ENCODE measurements around the gene SERINC5. TPM values are rescaled to one million over a fixed set of nuclear protein-coding genes. Genes with fewer than 3 reads are reported as not detected.
"Not testable (repeated sequence)": the region's sequence is repeated elsewhere in the genome, so short reads cannot be mapped to it uniquely, and the experiment has no call there.

SERINC5 gene
- total RNA-seq, 3 donors from 2014 or later (not counting 1 experiment from before 2014, with no cell fraction given) = 6.8 to 18.9 (median 14.5) TPM

GRCh38 chr5:80159133-80159815, 96.6 kb downstream of the SERINC5 start:
- no peaks in the 10 kb centered on the region for H3K9me3 Mint-ChIP-seq
- Histone ChIP-seq H3K27me3 (ENCODE audit: control insufficient read depth, insufficient read depth, low read length) (no peaks in the 10 kb centered on the region), H3K4me3 (ENCODE audit: low read length) (no peak overlapping the region), H3K36me3 (ENCODE audit: control insufficient read depth, insufficient read depth, low read length) (peaks cover 3% of the 10 kb centered on the region), H3K4me1 (ENCODE audit: control insufficient read depth, insufficient read depth, low read length) (no peaks in the 10 kb centered on the region), H3K27ac (ENCODE audit: low read length) (no peak overlapping the region), H3K9me3 (ENCODE audit: control insufficient read depth, insufficient read depth, low read length) (no peaks in the 10 kb centered on the region)
- ATAC-seq (no peak), DNase-seq (no peak)
- no peaks in the 10 kb centered on the region for H3K4me1 Mint-ChIP-seq
- H3K4me3 Mint-ChIP-seq = no peak overlapping the region
- intact Hi-C loops (cut with micrococcal nuclease) = no loop called here
- WGBS (ENCODE audit: insufficient coverage) = 94% methylated on average over 3 of the region's 3 CpGs
- TF ChIP-seq CTCF (IDR thresholded peaks at IDR 0.05) = no peak
- H3K36me3 Mint-ChIP-seq = peaks cover 16% of the 10 kb centered on the region
- no peak overlapping the region for H3K27ac Mint-ChIP-seq
- no peaks in the 10 kb centered on the region for H3K27me3 Mint-ChIP-seq (ENCODE audit: low read depth in 2 of 2)

GRCh38 chr5:80156156-80156555, 99.7 kb downstream of the SERINC5 start:
- Histone ChIP-seq H3K36me3 (ENCODE audit: control insufficient read depth, insufficient read depth, low read length) (peaks cover 3% of the 10 kb centered on the region), H3K9me3 (ENCODE audit: control insufficient read depth, insufficient read depth, low read length) (no peaks in the 10 kb centered on the region), H3K27me3 (ENCODE audit: control insufficient read depth, insufficient read depth, low read length) (no peaks in the 10 kb centered on the region), H3K27ac (ENCODE audit: low read length) (no peak overlapping the region), H3K4me3 (ENCODE audit: low read length) (no peak overlapping the region), H3K4me1 (ENCODE audit: control insufficient read depth, insufficient read depth, low read length) (no peaks in the 10 kb centered on the region)
- Mint-ChIP-seq H3K4me1 (no peaks in the 10 kb centered on the region), H3K4me3 (no peak overlapping the region), H3K36me3 (peaks cover 9% of the 10 kb centered on the region), H3K27me3 (ENCODE audit: low read depth in 2 of 2) (no peaks in the 10 kb centered on the region), H3K9me3 (no peaks in the 10 kb centered on the region), H3K27ac (no peak overlapping the region)
- ATAC-seq (no peak), DNase-seq (no peak)
- intact Hi-C loops (cut with micrococcal nuclease) = no loop called here
- TF ChIP-seq CTCF (IDR thresholded peaks at IDR 0.05) = no peak
- WGBS (ENCODE audit: insufficient coverage) = 82% methylated on average over 4 of the region's 5 CpGs

- H3K27ac ChIP-seq (ENCODE audit: low read length) = no peak overlapping the region
- H3K36me3 Mint-ChIP-seq = peaks cover 9% of the 10 kb centered on the region
- H3K4me1 Mint-ChIP-seq = no peaks in the 10 kb centered on the region
- no peak overlapping the region for H3K4me3 ChIP-seq (ENCODE audit: low read length)
- TF ChIP-seq CTCF (IDR thresholded peaks at IDR 0.05) = no peak
- 98% methylated on average over 3 of the region's 4 CpGs for whole genome bisulfite sequencing (ENCODE audit: insufficient coverage)
- H3K27ac Mint-ChIP-seq = no peak overlapping the region
- H3K4me1 ChIP-seq (ENCODE audit: control insufficient read depth, insufficient read depth, low read length) = no peaks in the 10 kb centered on the region
- no peaks in the 10 kb centered on the region for H3K9me3 Mint-ChIP-seq
- no peaks in the 10 kb centered on the region for H3K27me3 Mint-ChIP-seq (ENCODE audit: low read depth in 2 of 2)
- intact Hi-C loops (cut with micrococcal nuclease) = no loop called here
- H3K9me3 ChIP-seq (ENCODE audit: control insufficient read depth, insufficient read depth, low read length) = no peaks in the 10 kb centered on the region
- no peak overlapping the region for H3K4me3 Mint-ChIP-seq
- peaks cover 8% of the 10 kb centered on the region for H3K36me3 ChIP-seq (ENCODE audit: control insufficient read depth, insufficient read depth, low read length)
- ATAC-seq (no peak), DNase-seq (no peak)
- H3K27me3 ChIP-seq (ENCODE audit: control insufficient read depth, insufficient read depth, low read length) = no peaks in the 10 kb centered on the region
Measured at GRCh38 chr5:80154749-80155148, 101.1 kb downstream of the SERINC5 start.

GRCh38 chr5:80154289-80154688, 101.6 kb downstream of the SERINC5 start:
- peaks cover 12% of the 10 kb centered on the region for H3K36me3 ChIP-seq (ENCODE audit: control insufficient read depth, insufficient read depth, low read length)
- H3K4me1 Mint-ChIP-seq; ATAC-seq; H3K27me3 ChIP-seq (ENCODE audit: control insufficient read depth, insufficient read depth, low read length); DNase-seq; H3K27ac ChIP-seq (ENCODE audit: low read length); H3K4me3 ChIP-seq (ENCODE audit: low read length); H3K4me1 ChIP-seq (ENCODE audit: control insufficient read depth, insufficient read depth, low read length); intact Hi-C loops (cut with micrococcal nuclease); H3K36me3 Mint-ChIP-seq; H3K9me3 Mint-ChIP-seq; H3K27me3 Mint-ChIP-seq (ENCODE audit: low read depth in 2 of 2); H3K9me3 ChIP-seq (ENCODE audit: control insufficient read depth, insufficient read depth, low read length); H3K27ac Mint-ChIP-seq; H3K4me3 Mint-ChIP-seq: not testable (repeated sequence)
- WGBS (ENCODE audit: insufficient coverage) = 98% methylated on average over 6 of the region's 8 CpGs
